H1 (cell line): ENCODE results near the gene RBMS1. TPM values are rescaled to one million over a fixed set of nuclear protein-coding genes. Genes with fewer than 3 reads are reported as not detected.

Source experiments
- CTCF ChIA-PET: fragments of 300-600 bp; sonication (Branson Sonifier 250); formaldehyde crosslinking; loops from one replicate; lab custom pipeline; 2021; ENCODE audit not compliant: partially characterized antibody; lab: Charles Lee
- POLR2A ChIA-PET: fragments of 300-600 bp; sonication (Branson Sonifier 250); formaldehyde crosslinking; loops from one replicate; lab custom pipeline; 2021; ENCODE audit warnings: inconsistent platforms; ENCODE audit not compliant: partially characterized antibody; lab: Charles Lee
- DNase-seq, 2 experiments: peaks; one replicate each; pipeline versions ENCODE4 v3.0.0 to v3.0.0-alpha.2; 2010 to 2022; ENCODE audit warnings: low spot score in 2 of 2, low read depth in 1 of 2, mixed read lengths in 1 of 2
- FAIRE-seq: peaks from 2 replicates; lab custom pipeline; 2011; peaks lifted over from hg19 to GRCh38; lab: Jason Lieb, UNC
- H2AFZ ChIP-seq: 2 replicates; pipeline ENCODE4 v1.8.1; 2012; ENCODE audit warnings: low read length, inconsistent platforms
- H2AK5ac ChIP-seq: 2 replicates; pipeline ENCODE4 v1.6.1; 2013; ENCODE audit warnings: low read depth, low read length
- H2BK120ac ChIP-seq: replicated peaks from 2 replicates; pipeline ENCODE3; 2013; ENCODE audit warnings: low read depth, low read length, inconsistent platforms
- H2BK12ac ChIP-seq: 2 replicates; pipeline ENCODE4 v1.6.1; 2013; ENCODE audit warnings: low read depth, low read length
- H2BK15ac ChIP-seq: 2 replicates; pipeline ENCODE4 v1.6.1; 2013; ENCODE audit warnings: low read length
- H2BK20ac ChIP-seq: 2 replicates; pipeline ENCODE4 v1.6.1; 2013; ENCODE audit warnings: low read length
- H2BK5ac ChIP-seq: 2 replicates; pipeline ENCODE4 v1.6.1; 2013; ENCODE audit warnings: low read depth, low read length
- H3K14ac ChIP-seq: 2 replicates; pipeline ENCODE4 v1.6.1; 2013; ENCODE audit warnings: inconsistent platforms; ENCODE audit not compliant: insufficient read length
- H3K18ac ChIP-seq: 2 replicates; pipeline ENCODE4 v1.6.1; 2013; ENCODE audit warnings: low read length; ENCODE audit errors: extremely low read depth
- H3K23ac ChIP-seq: 2 replicates; pipeline ENCODE4 v1.6.1; 2013; ENCODE audit warnings: inconsistent platforms; ENCODE audit not compliant: insufficient read length
- H3K23me2 ChIP-seq: 2 replicates; pipeline ENCODE4 v1.6.1; 2013; ENCODE audit warnings: low read depth, low read length
- H3K27ac ChIP-seq: 2 replicates; pipeline ENCODE4 v1.6.1; 2011; ENCODE audit warnings: low read depth, low read length, inconsistent platforms
- H3K27me3 ChIP-seq, 4 experiments: replicated peaks in 1 of 4; 1 replicate in 1 of 4; 2 replicates in 3 of 4; pipeline versions ENCODE4 v1.6.1 to v1.8.1; 2011 to 2013; ENCODE audit warnings: low read length in 3 of 4, mild to moderate bottlenecking in 3 of 4, inconsistent platforms in 2 of 4, mixed read lengths in 2 of 4, moderate library complexity in 1 of 4; ENCODE audit not compliant: control insufficient read depth in 3 of 4, insufficient read depth in 3 of 4; ENCODE audit errors: extremely low read depth in 1 of 4
- H3K36me3 ChIP-seq, 4 experiments: 2 replicates each; pipeline versions ENCODE4 v1.6.1 to v1.8.1; 2011 to 2013; ENCODE audit warnings: mild to moderate bottlenecking in 4 of 4, low read length in 3 of 4, moderate library complexity in 2 of 4, control low read depth in 1 of 4, inconsistent platforms in 1 of 4; ENCODE audit not compliant: insufficient read depth in 4 of 4, control insufficient read depth in 2 of 4
- H3K4ac ChIP-seq: replicated peaks from 2 replicates; pipeline ENCODE3; 2013; ENCODE audit warnings: low read length, low read depth, mixed read lengths, inconsistent platforms; ENCODE audit not compliant: insufficient read length
- H3K4me1 ChIP-seq, 4 experiments: replicated peaks in 1 of 4; 1 replicate in 1 of 4; 2 replicates in 3 of 4; pipeline versions ENCODE4 v1.6.1 to v1.8.1; 2011 to 2013; ENCODE audit warnings: low read length in 3 of 4, inconsistent platforms in 2 of 4, mixed read lengths in 1 of 4; ENCODE audit not compliant: insufficient read depth in 4 of 4, control insufficient read depth in 3 of 4
- H3K4me2 ChIP-seq, 2 experiments: 2 replicates each; pipeline versions ENCODE4 v1.6.1 to v1.8.1; 2011 to 2013; ENCODE audit warnings: low read depth in 2 of 2, low read length in 2 of 2, control low read depth in 1 of 2, inconsistent platforms in 1 of 2, mild to moderate bottlenecking in 1 of 2; ENCODE audit not compliant: insufficient read depth in 1 of 2
- H3K4me3 ChIP-seq, 4 experiments: fragments of 200-600, 300-600 bp in 1 of 4; sonication (generic), shearing (Covaris generic), sonication (Bioruptor Twin) in 1 of 4; 2 replicates each; pipeline versions ENCODE4 v1.5.1 to v1.8.1; 2011 to 2016; ENCODE audit warnings: low read length in 4 of 4, low read depth in 3 of 4, control low read depth in 2 of 4, inconsistent platforms in 2 of 4, mild to moderate bottlenecking in 2 of 4, mixed read lengths in 1 of 4, moderate library complexity in 1 of 4; ENCODE audit not compliant: insufficient read depth in 2 of 4; ENCODE audit errors: extremely low read depth in 1 of 4
- H3K56ac ChIP-seq: replicated peaks from 2 replicates; pipeline ENCODE3; 2013; ENCODE audit warnings: low read depth, mild to moderate bottlenecking, mixed read lengths, low read length, inconsistent platforms; ENCODE audit not compliant: insufficient read length
- H3K79me1 ChIP-seq: 2 replicates; pipeline ENCODE4 v1.6.1; 2013; ENCODE audit warnings: low read depth, low read length, control low read depth
- H3K79me2 ChIP-seq, 2 experiments: 2 replicates each; pipeline versions ENCODE4 v1.6.1 to v1.8.1; 2012 to 2013; ENCODE audit warnings: low read length in 2 of 2, mild to moderate bottlenecking in 2 of 2, inconsistent platforms in 1 of 2; ENCODE audit not compliant: insufficient read depth in 2 of 2, control insufficient read depth in 1 of 2
- H3K9ac ChIP-seq, 4 experiments: replicated peaks in 1 of 4; 1 replicate in 1 of 4; 2 replicates in 3 of 4; pipeline versions ENCODE4 v1.6.1 to v1.8.1; 2011 to 2013; ENCODE audit warnings: low read depth in 3 of 4, low read length in 3 of 4, control low read depth in 2 of 4, mild to moderate bottlenecking in 2 of 4, moderate library complexity in 2 of 4, inconsistent platforms in 1 of 4; ENCODE audit errors: extremely low read depth in 1 of 4
- H3K9me3 ChIP-seq, 2 experiments: 2 replicates each; pipeline versions ENCODE4 v1.6.1 to v1.8.1; 2012 to 2013; ENCODE audit warnings: mild to moderate bottlenecking in 2 of 2, moderate library complexity in 2 of 2, control low read depth in 1 of 2, inconsistent platforms in 1 of 2, low read depth in 1 of 2, low read length in 1 of 2, mixed read lengths in 1 of 2; ENCODE audit not compliant: insufficient read depth in 2 of 2
- H4K20me1 ChIP-seq, 2 experiments: replicated peaks in 1 of 2; 2 replicates each; pipeline versions ENCODE3 to v1.8.1; 2011 to 2013; ENCODE audit warnings: inconsistent platforms in 2 of 2, low read length in 2 of 2, mild to moderate bottlenecking in 1 of 2; ENCODE audit not compliant: insufficient read depth in 2 of 2, control insufficient read depth in 1 of 2
- H4K5ac ChIP-seq: 2 replicates; pipeline ENCODE4 v1.6.1; 2013; ENCODE audit warnings: low read length, low read depth, mixed read lengths, inconsistent platforms; ENCODE audit not compliant: insufficient read length
- H4K8ac ChIP-seq: 2 replicates; pipeline ENCODE4 v1.8.0; 2013; ENCODE audit warnings: mild to moderate bottlenecking, moderate library complexity, low read length, inconsistent platforms; ENCODE audit not compliant: insufficient read depth; ENCODE audit errors: extremely low read depth
- H4K91ac ChIP-seq: replicated peaks from 2 replicates; pipeline ENCODE3; 2013; ENCODE audit warnings: low read length, mixed read lengths, inconsistent platforms; ENCODE audit not compliant: insufficient read length
- ATF2 ChIP-seq: IDR thresholded peaks from 2 replicates; pipeline ENCODE4 v1.6.1; 2012; ENCODE audit warnings: low read length, inconsistent platforms
- CREB1 ChIP-seq: IDR thresholded peaks from 2 replicates; pipeline ENCODE4 v1.6.1; 2012; ENCODE audit warnings: inconsistent platforms
- CTBP2 ChIP-seq: IDR thresholded peaks from 2 replicates; pipeline ENCODE4 v1.7.0; 2011; ENCODE audit warnings: borderline replicate concordance, mild to moderate bottlenecking, moderate library complexity, mixed read lengths, low read length; ENCODE audit not compliant: insufficient read depth, insufficient read length
- GTF2F1 ChIP-seq: IDR thresholded peaks from 2 replicates; pipeline ENCODE4 v1.6.1; 2012; ENCODE audit warnings: low read depth, low read length, improper control_type of control experiment, borderline replicate concordance
- JUN ChIP-seq: IDR thresholded peaks from 2 replicates; pipeline ENCODE4 v1.6.1; 2011; ENCODE audit warnings: low read depth, mild to moderate bottlenecking, improper control_type of control experiment, low read length
- POLR2AphosphoS5 ChIP-seq: IDR thresholded peaks from 2 replicates; pipeline ENCODE4 v1.6.1; 2011; ENCODE audit warnings: low read depth, low read length
- SP4 ChIP-seq: IDR thresholded peaks from 2 replicates; pipeline ENCODE4 v1.6.1; 2012; ENCODE audit warnings: low read length, inconsistent platforms
- SUZ12 ChIP-seq: fragments of 200-600 bp; sonication (generic); IDR thresholded peaks from 2 replicates; pipeline ENCODE4 v1.6.1; 2012; ENCODE audit warnings: mild to moderate bottlenecking, inconsistent platforms, low read length, moderate library complexity, mixed read lengths
- TCF12 ChIP-seq: IDR thresholded peaks from 2 replicates; pipeline ENCODE4 v1.6.1; 2011; ENCODE audit warnings: low read depth, mild to moderate bottlenecking, low read length
- TEAD4 ChIP-seq: IDR thresholded peaks from 2 replicates; pipeline ENCODE4 v1.6.1; 2012; ENCODE audit warnings: low read depth, low read length, inconsistent platforms, mixed read lengths
- polyA plus RNA-seq, 7 experiments: library from polyadenylated mRNA; depleted of rRNA in 3 of 7; stranded (reverse) in 5 of 7; unstranded in 2 of 7; fragments of >200 nt in 5 of 7; fragments of 200-250 nt in 2 of 7; gene quantifications; 1 replicate in 5 of 7; 2 replicates in 1 of 7; 4 replicates in 1 of 7; pipeline versions ENCODE4 v1.2.1 to v1.2.3, GENCODE V29; 2011 to 2013; ENCODE audit warnings: missing spikeins in 2 of 7, mixed read lengths in 2 of 7
- total RNA-seq: library from RNA; stranded (reverse); fragmentation: NEBNext Ultra II Directional; extraction: Animal tissue kit (Norgen Biotek cat#: 25700); gene quantifications from 2 replicates; pipeline ENCODE4 v1.2.1, GENCODE V29; 2021

RBMS1 gene
- total and polyA plus RNA-seq, 2 of the 8 experiments (the other 6 are each of a cell fraction or from before 2014, with no cell fraction given), result 53.7 to 60.0 TPM

DNA sequence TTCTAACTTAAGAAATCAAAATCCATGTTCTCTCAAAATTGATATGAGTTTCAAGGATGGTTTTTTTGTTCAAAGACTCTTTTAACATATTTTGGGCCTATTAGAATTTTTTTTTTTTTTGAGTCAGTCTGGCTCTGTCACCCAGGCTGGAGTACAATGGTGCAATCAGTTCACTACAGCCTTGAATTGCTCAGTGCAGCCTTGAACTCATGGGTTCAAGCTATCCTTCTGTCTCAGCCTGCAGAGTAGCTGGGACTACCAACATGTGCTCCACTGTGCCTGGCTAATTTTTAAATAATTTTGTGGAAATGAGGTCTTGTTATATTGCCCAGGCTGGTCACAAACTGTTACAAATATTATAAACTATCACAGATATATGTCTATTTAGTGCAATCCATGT is 40.6 kb upstream of the RBMS1 start:
- Histone ChIP-seq H3K4me1 (no peaks in the 10 kb centered on the region; a peak in 1 of 7 replicates), H2BK120ac (no peak overlapping the region), H3K4me3 (no peak overlapping the region), H3K23ac (no peak overlapping the region), H4K8ac (no peak overlapping the region), H2BK20ac (no peak overlapping the region), H3K79me1 (no peaks in the 10 kb centered on the region), H3K23me2 (no peaks in the 10 kb centered on the region), H3K27ac (no peak overlapping the region), H2AK5ac (no peak overlapping the region), H4K5ac (no peak overlapping the region), H4K91ac (no peak overlapping the region), H3K4ac (no peak overlapping the region), H3K18ac (no peak overlapping the region), H3K9me3 (no peaks in the 10 kb centered on the region; a peak in 1 of 4 replicates), H3K9ac (no peak overlapping the region), H2BK12ac (no peak overlapping the region), H3K36me3 (no peaks in the 10 kb centered on the region), H3K4me2 (no peak overlapping the region), H2BK5ac (no peak overlapping the region), H4K20me1 (no peaks in the 10 kb centered on the region), H2AFZ (no peak overlapping the region), H3K27me3 (no peaks in the 10 kb centered on the region), H2BK15ac (no peak overlapping the region), H3K14ac (no peak overlapping the region), H3K56ac (no peak overlapping the region), H3K79me2 (no peaks in the 10 kb centered on the region)
- TF ChIP-seq JUN, result no peak
- no peak for TF ChIP-seq GTF2F1
- no peak for TF ChIP-seq TEAD4
- no peak for TF ChIP-seq CTBP2
- no peak for TF ChIP-seq CREB1
- no peak for TF ChIP-seq POLR2AphosphoS5
- no peak for TF ChIP-seq SUZ12
- no peak for TF ChIP-seq ATF2
- no peak for TF ChIP-seq TCF12
- no peak for TF ChIP-seq SP4
- DNase-seq (no peak), FAIRE-seq (no peak)
- POLR2A ChIA-PET, result interaction anchor here (0.6 kb wide), 1 partner anchor 444 kb away, joined by 3 read pairs; no protein-coding TSS in a partner anchor
- CTCF ChIA-PET, result interaction anchor here (0.6 to 1.5 kb wide), 3 partner anchors 171 to 716 kb away, joined by 4 read pairs; no protein-coding TSS in a partner anchor
